22Rv1 (cell line): Measurements from ENCODE around the gene ARID1B.

ENCODE experiments used
- CTCF ChIP-seq: fragments of 450-650 bp; IDR thresholded peaks from 2 replicates; pipeline ENCODE4 v1.5.1; 2017; ENCODE audit warnings: mild to moderate bottlenecking
- ZFX ChIP-seq: fragments of 450-650 bp; IDR thresholded peaks from 2 replicates; pipeline ENCODE4 v1.6.1; 2017; ENCODE audit warnings: antibody characterized with exemption, borderline replicate concordance

GRCh38 chr6:157076451-157076822 lies 299.3 kb downstream of the ARID1B start:
- TF ChIP-seq CTCF (no peak), ZFX (no peak)
